Mesendoderm (in vitro differentiated cells): Measurements from ENCODE around the gene TSKU.

Experiments used
- DNase-seq: peaks from one replicate; pipeline ENCODE4 v3.0.0; 2013
- H2AK5ac ChIP-seq: 2 replicates; pipeline ENCODE4 v1.6.1; 2013; ENCODE audit warnings: low read length, inconsistent platforms
- H2BK120ac ChIP-seq: 2 replicates; pipeline ENCODE4 v1.6.1; 2013; ENCODE audit warnings: low read depth, mild to moderate bottlenecking, low read length, moderate library complexity, mixed read lengths
- H2BK15ac ChIP-seq: replicated peaks from 2 replicates; pipeline ENCODE4 v1.6.1; 2013; ENCODE audit warnings: low read depth, mild to moderate bottlenecking, moderate library complexity
- H2BK5ac ChIP-seq: 2 replicates; pipeline ENCODE4 v1.6.1; 2013; ENCODE audit warnings: low read length, inconsistent platforms
- H3K18ac ChIP-seq: 2 replicates; pipeline ENCODE4 v1.6.1; 2013; ENCODE audit warnings: mild to moderate bottlenecking, low read length, mixed read lengths
- H3K23ac ChIP-seq: one replicate; pipeline ENCODE4 v1.6.1; 2013; ENCODE audit warnings: low read length
- H3K27ac ChIP-seq: 2 replicates; pipeline ENCODE4 v1.5.1; 2013; ENCODE audit warnings: low read depth, mild to moderate bottlenecking, inconsistent platforms, low read length, moderate library complexity
- H3K27me3 ChIP-seq: 2 replicates; pipeline ENCODE4 v1.6.1; 2013; ENCODE audit warnings: low read length, control low read depth, mild to moderate bottlenecking, inconsistent platforms; ENCODE audit not compliant: insufficient read depth, poor library complexity
- H3K36me3 ChIP-seq: 2 replicates; pipeline ENCODE4 v1.6.1; 2013; ENCODE audit warnings: low read length, inconsistent platforms; ENCODE audit not compliant: control insufficient read depth, insufficient read depth
- H3K4ac ChIP-seq: one replicate; pipeline ENCODE4 v1.6.1; 2013; ENCODE audit warnings: low read depth, mild to moderate bottlenecking, low read length, moderate library complexity
- H3K4me1 ChIP-seq: 2 replicates; pipeline ENCODE4 v1.6.1; 2013; ENCODE audit warnings: low read depth, low read length, inconsistent platforms; ENCODE audit not compliant: control insufficient read depth
- H3K4me2 ChIP-seq: 2 replicates; pipeline ENCODE4 v1.6.1; 2013; ENCODE audit warnings: low read length
- H3K4me3 ChIP-seq: 2 replicates; pipeline ENCODE4 v1.5.1; 2013; ENCODE audit warnings: mild to moderate bottlenecking, low read length
- H3K56ac ChIP-seq: one replicate; pipeline ENCODE4 v1.6.1; 2013; ENCODE audit warnings: low read length
- H3K79me1 ChIP-seq: 2 replicates; pipeline ENCODE4 v1.6.1; 2013; ENCODE audit warnings: low read length, inconsistent platforms
- H3K79me2 ChIP-seq: 2 replicates; pipeline ENCODE4 v1.6.1; 2013; ENCODE audit warnings: mild to moderate bottlenecking, low read length; ENCODE audit not compliant: control insufficient read depth, insufficient read depth
- H3K9ac ChIP-seq: 2 replicates; pipeline ENCODE4 v1.6.1; 2013; ENCODE audit warnings: low read length, inconsistent platforms
- H4K5ac ChIP-seq: one replicate; pipeline ENCODE4 v1.6.1; 2013; ENCODE audit warnings: low read length
- H4K8ac ChIP-seq: one replicate; pipeline ENCODE4 v1.6.1; 2013; ENCODE audit warnings: low read depth, mild to moderate bottlenecking, control low read depth, low read length, moderate library complexity
- WGBS: extraction: QIAGEN DNeasy Blood & Tissue Kit; methylation state at CpG from one replicate; pipeline ENCODE4 v1.1.7; 2013; ENCODE audit warnings: low lambda C conversion rate, missing lambda C conversion rate; ENCODE audit not compliant: insufficient coverage; ENCODE audit errors: extremely low coverage; 5-methylcytosine and 5-hydroxymethylcytosine counted together

TSKU gene

GRCh38 chr11:76744186-76745043 is 38.7 kb upstream of the TSKU start:
- H3K79me2 ChIP-seq: no peaks in the 10 kb centered on the region
- H3K4me1 ChIP-seq: peaks cover 8% of the 10 kb centered on the region
- H2AK5ac ChIP-seq: peak overlapping the region; percentile 65
- H3K36me3 ChIP-seq: no peaks in the 10 kb centered on the region
- H2BK5ac ChIP-seq: no peak overlapping the region
- no peak overlapping the region for H3K9ac ChIP-seq
- no peak overlapping the region for H3K4me3 ChIP-seq
- no peak overlapping the region for H2BK120ac ChIP-seq
- H3K18ac ChIP-seq: peak overlapping the region; percentile 8
- H2BK15ac ChIP-seq: no peak overlapping the region
- H3K27me3 ChIP-seq: no peaks in the 10 kb centered on the region
- no peak overlapping the region for H3K4ac ChIP-seq
- WGBS: no CpG with 5 or more reads among the region's 14 CpGs
- DNase-seq: no peak
- H4K8ac ChIP-seq: no peak overlapping the region
- no peak overlapping the region for H3K27ac ChIP-seq
- no peak overlapping the region for H3K4me2 ChIP-seq
- no peaks in the 10 kb centered on the region for H3K79me1 ChIP-seq
- H3K56ac ChIP-seq: no peak overlapping the region
- no peak overlapping the region for H3K23ac ChIP-seq
- H4K5ac ChIP-seq: no peak overlapping the region

- no peak overlapping the region for H3K4me2 ChIP-seq
- no peak overlapping the region for H2AK5ac ChIP-seq
- H3K79me1 ChIP-seq: no peaks in the 10 kb centered on the region
- no peak overlapping the region for H4K5ac ChIP-seq
- no peak overlapping the region for H2BK5ac ChIP-seq
- H2BK15ac ChIP-seq: no peak overlapping the region
- no peaks in the 10 kb centered on the region for H3K79me2 ChIP-seq
- H3K9ac ChIP-seq: no peak overlapping the region
- H3K18ac ChIP-seq: no peak overlapping the region
- H3K4ac ChIP-seq: no peak overlapping the region
- no peak overlapping the region for H3K23ac ChIP-seq
- no peak overlapping the region for H3K27ac ChIP-seq
- H3K4me3 ChIP-seq: no peak overlapping the region
- H3K27me3 ChIP-seq: no peaks in the 10 kb centered on the region
- H3K4me1 ChIP-seq: peaks cover 8% of the 10 kb centered on the region
- H3K36me3 ChIP-seq: no peaks in the 10 kb centered on the region
- H3K56ac ChIP-seq: peak overlapping the region; percentile 45
- H4K8ac ChIP-seq: no peak overlapping the region
- H2BK120ac ChIP-seq: no peak overlapping the region
- DNase-seq: no peak
- WGBS: no CpG with 5 or more reads among the region's 4 CpGs
These were observed 38.1 kb upstream of the TSKU start for GRCh38 chr11:76745044-76745376.

- Histone ChIP-seq H3K79me1 (no peaks in the 10 kb centered on the region), H4K8ac (no peak overlapping the region), H2AK5ac (peak overlapping the region; percentile 28), H3K27ac (no peak overlapping the region), H3K23ac (no peak overlapping the region), H3K18ac (no peak overlapping the region), H3K4me3 (no peak overlapping the region), H3K4ac (no peak overlapping the region), H3K79me2 (no peaks in the 10 kb centered on the region), H3K9ac (no peak overlapping the region), H3K27me3 (no peaks in the 10 kb centered on the region), H2BK5ac (peak overlapping the region; percentile 56), H4K5ac (no peak overlapping the region), H3K4me2 (no peak overlapping the region), H2BK15ac (no peak overlapping the region), H3K56ac (peak overlapping the region; percentile 45), H3K4me1 (peaks cover 8% of the 10 kb centered on the region), H2BK120ac (no peak overlapping the region), H3K36me3 (no peaks in the 10 kb centered on the region)
- WGBS: no CpG with 5 or more reads among the region's 8 CpGs
- DNase-seq: peak; percentile 78
These were observed 37.5 kb upstream of the TSKU start for GRCh38 chr11:76745561-76746207.

GRCh38 chr11:76747153-76747914 is 35.8 kb upstream of the TSKU start:
- Histone ChIP-seq H2BK15ac (no peak overlapping the region), H3K9ac (no peak overlapping the region), H3K23ac (no peak overlapping the region), H3K4ac (no peak overlapping the region), H3K56ac (no peak overlapping the region), H2AK5ac (peak overlapping the region; percentile 61), H2BK5ac (no peak overlapping the region), H3K4me1 (peaks cover 10% of the 10 kb centered on the region), H3K79me1 (no peaks in the 10 kb centered on the region), H4K8ac (no peak overlapping the region), H2BK120ac (no peak overlapping the region), H3K36me3 (no peaks in the 10 kb centered on the region), H4K5ac (no peak overlapping the region), H3K79me2 (no peaks in the 10 kb centered on the region), H3K4me2 (no peak overlapping the region), H3K4me3 (no peak overlapping the region), H3K27me3 (no peaks in the 10 kb centered on the region), H3K27ac (no peak overlapping the region), H3K18ac (no peak overlapping the region)
- no peak for DNase-seq
- WGBS: no CpG with 5 or more reads among the region's 8 CpGs

- no peak overlapping the region for H3K4me3 ChIP-seq
- H3K4me1 ChIP-seq: peaks cover 13% of the 10 kb centered on the region
- H3K79me1 ChIP-seq: no peaks in the 10 kb centered on the region
- no peak overlapping the region for H2BK120ac ChIP-seq
- H2BK15ac ChIP-seq: no peak overlapping the region
- no peak overlapping the region for H2BK5ac ChIP-seq
- no peak overlapping the region for H3K4me2 ChIP-seq
- H3K23ac ChIP-seq: no peak overlapping the region
- no peaks in the 10 kb centered on the region for H3K27me3 ChIP-seq
- H4K8ac ChIP-seq: no peak overlapping the region
- H3K36me3 ChIP-seq: no peaks in the 10 kb centered on the region
- peak overlapping the region; percentile 3 for H2AK5ac ChIP-seq
- no peak for DNase-seq
- H3K9ac ChIP-seq: no peak overlapping the region
- peak overlapping the region; percentile 73 for H3K56ac ChIP-seq
- no peak overlapping the region for H4K5ac ChIP-seq
- no peaks in the 10 kb centered on the region for H3K79me2 ChIP-seq
- no peak overlapping the region for H3K4ac ChIP-seq
- no CpG with 5 or more reads among the region's 13 CpGs for WGBS
- no peak overlapping the region for H3K18ac ChIP-seq
- no peak overlapping the region for H3K27ac ChIP-seq
These were observed 35.0 kb upstream of the TSKU start for GRCh38 chr11:76747915-76748860.
